A549 (cell line): ENCODE measurements around the gene AR. TPM values are rescaled to one million over a fixed set of nuclear protein-coding genes. Genes with fewer than 3 reads are reported as not detected.

Source experiments
- ATAC-seq, 2 experiments: fragments of 200-7000 bp in 1 of 2; fragments of >200 bp in 1 of 2; cut with Nextera tagmentation in 1 of 2; cut with Tn5 transposase in 1 of 2; 3 replicates each; pipeline versions ENCODE4 v1.8.0 to v1.9.1; 2018 to 2020; ENCODE audit warnings: mild to moderate bottlenecking in 1 of 2, moderate library complexity in 1 of 2
- CTCF ChIA-PET: fragments of 300-600 bp; sonication (Branson Sonifier 250); formaldehyde crosslinking; extraction: SDS; loops from one replicate; lab custom pipeline; 2021; ENCODE audit warnings: antibody characterized with exemption, inconsistent platforms; lab: Yijun Ruan, JAX
- POLR2A ChIA-PET: fragments of 350-600 bp; formaldehyde crosslinking; extraction: SDS; loops from one replicate; lab custom pipeline; 2021; ENCODE audit warnings: antibody characterized with exemption, inconsistent platforms; lab: Yijun Ruan, JAX
- DNase-seq, 2 experiments: peaks; one replicate each; pipeline versions ENCODE4 v3.0.0 to v3.0.0-alpha.2; 2011 to 2016; ENCODE audit warnings: low read depth in 1 of 2, low spot score in 1 of 2
- FAIRE-seq: peaks from 2 replicates; lab custom pipeline; 2011; peaks lifted over from hg19 to GRCh38; lab: Jason Lieb, UNC
- H3K27ac ChIP-seq, 2 experiments: fragments of >200 bp; sonication (Bioruptor Twin); formaldehyde crosslinking; 3 replicates each; pipeline ENCODE4 v1.5.1; 2016 to 2017
- H3K4me1 ChIP-seq: fragments of >200 bp; sonication (Bioruptor Twin); formaldehyde crosslinking; 3 replicates; pipeline ENCODE4 v1.6.1; 2016
- H3K4me2 ChIP-seq: fragments of >200 bp; sonication (Bioruptor Twin); formaldehyde crosslinking; 3 replicates; pipeline ENCODE4 v1.6.1; 2016
- H3K4me3 ChIP-seq: fragments of >200 bp; sonication (Bioruptor Twin); formaldehyde crosslinking; 3 replicates; pipeline ENCODE4 v1.5.1; 2016
- H3K9me3 ChIP-seq: fragments of >200 bp; sonication (Bioruptor Twin); formaldehyde crosslinking; 3 replicates; pipeline ENCODE4 v1.6.1; 2016
- BHLHE40 ChIP-seq: IDR thresholded peaks from 2 replicates; pipeline ENCODE4 v1.6.1; 2012; ENCODE audit warnings: low read depth, low read length, inconsistent platforms
- CBX2 ChIP-seq: fragments of 200-600 bp; sonication (generic); IDR thresholded peaks from 2 replicates; pipeline ENCODE4 v1.6.1; 2016; ENCODE audit warnings: low read depth, mild to moderate bottlenecking, borderline replicate concordance
- CHD2 ChIP-seq: fragments of 150-350 bp; IDR thresholded peaks from 2 replicates; pipeline ENCODE4 v1.6.1; 2014; ENCODE audit warnings: low read length; ENCODE audit not compliant: partially characterized antibody
- E2F6 ChIP-seq: IDR thresholded peaks from 2 replicates; pipeline ENCODE4 v1.6.1; 2012; ENCODE audit warnings: low read depth, borderline replicate concordance
- ELK1 ChIP-seq: fragments of 150-350 bp; IDR thresholded peaks from 2 replicates; pipeline ENCODE4 v1.6.1; 2014; ENCODE audit warnings: low read depth, mild to moderate bottlenecking, low read length
- EP300 ChIP-seq, 2 experiments: fragments of >200 bp; sonication (Bioruptor Twin); formaldehyde crosslinking; IDR thresholded peaks; 2 replicates in 1 of 2; 3 replicates in 1 of 2; pipeline ENCODE4 v1.6.1; 2016 to 2017
- ESRRA ChIP-seq: fragments of 150-350 bp; IDR thresholded peaks from 2 replicates; pipeline ENCODE4 v1.6.1; 2014; ENCODE audit warnings: mild to moderate bottlenecking, low read length, borderline replicate concordance
- FOXS1 ChIP-seq: fragments of 250-450 bp; sonication (Bioruptor Pico); IDR thresholded peaks from 2 replicates; pipeline ENCODE4 v1.5.0; 2020; ENCODE audit warnings: mild to moderate bottlenecking, moderate library complexity
- GATA3 ChIP-seq: IDR thresholded peaks from 2 replicates; pipeline ENCODE4 v1.6.1; 2012; ENCODE audit warnings: borderline replicate concordance
- HDAC2 ChIP-seq: fragments of 200-600 bp; sonication (generic); IDR thresholded peaks from 2 replicates; pipeline ENCODE4 v1.6.1; 2016
- MAFK ChIP-seq: fragments of 450-650 bp; IDR thresholded peaks from 2 replicates; pipeline ENCODE4 v1.6.1; 2014; ENCODE audit not compliant: partially characterized antibody
- MAZ ChIP-seq: fragments of 150-350 bp; IDR thresholded peaks from 2 replicates; pipeline ENCODE4 v1.6.1; 2014; ENCODE audit warnings: antibody characterized with exemption, low read depth, low read length, borderline replicate concordance
- MYC ChIP-seq: IDR thresholded peaks from 2 replicates; pipeline ENCODE4 v1.6.1; 2012; ENCODE audit warnings: mild to moderate bottlenecking, inconsistent platforms, low read length, improper control_type of control experiment, borderline replicate concordance
- PHF8 ChIP-seq: fragments of 200-600 bp; sonication (generic); IDR thresholded peaks from 2 replicates; pipeline ENCODE4 v1.6.1; 2016; ENCODE audit warnings: low read depth, mild to moderate bottlenecking, antibody characterized with exemption, moderate library complexity, borderline replicate concordance
- POLR2AphosphoS2 ChIP-seq: conservative IDR thresholded peaks from 2 replicates; pipeline ENCODE4 v1.6.1; 2012; ENCODE audit warnings: low read length, improper control_type of control experiment, inconsistent platforms
- RCOR1 ChIP-seq: fragments of 150-350 bp; IDR thresholded peaks from 2 replicates; pipeline ENCODE4 v1.6.1; 2014; ENCODE audit warnings: antibody characterized with exemption, low read length, low read depth
- REST ChIP-seq: fragments of 200-600 bp; sonication (generic); IDR thresholded peaks from 2 replicates; pipeline ENCODE4 v1.6.1; 2016; ENCODE audit warnings: antibody characterized with exemption, mild to moderate bottlenecking, moderate library complexity
- RNF2 ChIP-seq: fragments of 200-600 bp; sonication (generic); IDR thresholded peaks from 2 replicates; pipeline ENCODE4 v1.6.1; 2016; ENCODE audit warnings: low read depth, mild to moderate bottlenecking, antibody characterized with exemption, moderate library complexity, borderline replicate concordance
- SMC3 ChIP-seq: fragments of >200 bp; sonication (Bioruptor Twin); formaldehyde crosslinking; IDR thresholded peaks from 3 replicates; pipeline ENCODE4 v1.6.1; 2018; ENCODE audit warnings: inconsistent platforms
- SREBF2 ChIP-seq: fragments of 450-650 bp; IDR thresholded peaks from 2 replicates; pipeline ENCODE4 v1.6.1; 2014; ENCODE audit warnings: mild to moderate bottlenecking, moderate library complexity
- TP53 ChIP-seq: fragments of 250-450 bp; sonication (Bioruptor Pico); IDR thresholded peaks from 2 replicates; pipeline ENCODE4 v1.5.0; 2021; ENCODE audit warnings: mild to moderate bottlenecking, moderate library complexity
- ZC3H11A ChIP-seq: fragments of 450-650 bp; IDR thresholded peaks from 2 replicates; pipeline ENCODE4 v1.6.1; 2014; ENCODE audit warnings: antibody characterized with exemption, mild to moderate bottlenecking
- ZFP36 ChIP-seq: fragments of 450-650 bp; IDR thresholded peaks from 2 replicates; pipeline ENCODE4 v1.6.1; 2014; ENCODE audit warnings: borderline replicate concordance; ENCODE audit not compliant: partially characterized antibody
- ZNF302 ChIP-seq: fragments of 250-450 bp; sonication (Bioruptor Pico); IDR thresholded peaks from 2 replicates; pipeline ENCODE4 v1.9.0; 2021; ENCODE audit warnings: inconsistent platforms, mild to moderate bottlenecking, moderate library complexity
- WGBS: methylation state at CpG from one replicate; pipeline ENCODE4 v1.1.6; 2017; ENCODE audit errors: missing lambda C conversion rate; 5-methylcytosine and 5-hydroxymethylcytosine counted together
- polyA plus RNA-seq, 4 experiments: library from polyadenylated mRNA; depleted of rRNA in 3 of 4; stranded (reverse); fragments of >200 nt; fragmentation: RNase III in 1 of 4; extraction: RNeasy Plus Mini Kit Qiagen cat#74134 plus additional on column Dnase treatment in 1 of 4; gene quantifications; 2 replicates in 3 of 4; 3 replicates in 1 of 4; pipeline ENCODE4 v1.2.3, GENCODE V29; 2011 to 2017

AR gene
- polyA plus RNA-seq, 2 of the 4 experiments (the other 2 are of a cell fraction), result 2.2 to 8.7 TPM

- FAIRE-seq, result no peak
- H3K4me1 ChIP-seq, result peaks cover 20% of the 10 kb centered on the region; the same call in 2 of the 3 replicates
- no peak for ATAC-seq
- DNase-seq, result no peak
- H3K4me2 ChIP-seq, result no peak overlapping the region
- H3K9me3 ChIP-seq, result no peaks in the 10 kb centered on the region
- no peak overlapping the region for H3K27ac ChIP-seq
- TF ChIP-seq BHLHE40 (no peak), SMC3 (no peak), MAFK (no peak), MYC (no peak), ZFP36 (no peak), CBX2 (no peak), TP53 (CRISPR knock-in tag) (no peak), ESRRA (no peak), E2F6 (no peak), CHD2 (no peak), ZC3H11A (no peak), RCOR1 (no peak), POLR2AphosphoS2 (no peak)
- CTCF ChIA-PET, result no interaction called here
- POLR2A ChIA-PET, result no interaction called here
- WGBS, result 32% methylated on average over 1 of the region's 1 CpG
- H3K4me3 ChIP-seq, result no peak overlapping the region
These were observed 39.4 kb downstream of the AR start for GRCh38 chrX:67583171-67583570.

GRCh38 chrX:67585401-67585800 is 41.6 kb downstream of the AR start:
- 11% methylated on average over 3 of the region's 3 CpGs for WGBS
- Histone ChIP-seq H3K9me3 (no peaks in the 10 kb centered on the region), H3K4me1 (peaks cover 17% of the 10 kb centered on the region; the same call in 2 of the 3 replicates), H3K4me3 (no peak overlapping the region), H3K4me2 (no peak overlapping the region), H3K27ac (no peak overlapping the region)
- TF ChIP-seq EP300 (IDR thresholded peaks at IDR 0.05) (no peak), ESRRA (no peak), SMC3 (no peak), SREBF2 (no peak), GATA3 (no peak), MYC (no peak), REST (no peak), ELK1 (no peak), HDAC2 (no peak), ZC3H11A (no peak), RNF2 (no peak), RCOR1 (no peak), ZNF302 (CRISPR knock-in tag) (no peak), FOXS1 (CRISPR knock-in tag) (no peak), PHF8 (no peak), MAZ (no peak)
- CTCF ChIA-PET, result no interaction called here
- no peak for DNase-seq
- no peak for ATAC-seq
- POLR2A ChIA-PET, result no interaction called here
- FAIRE-seq, result no peak
